ENCODE measurements around the gene SF3B5.
A peak's percentile ranks its signal among the peaks of the same experiment; 100 is the strongest.
"Not testable (repeated sequence)": the region's sequence is repeated elsewhere in the genome, so short reads cannot be mapped to it uniquely, and the experiment has no call there.

Gene SF3B5

GRCh38 chr6:144139817-144140216 lies 44.4 kb upstream of the SF3B5 start:
- no peak overlapping the region for H3K4me3 ChIP-seq (ENCODE audit: low read depth, low read length)
- TF ChIP-seq, protein P1, sequence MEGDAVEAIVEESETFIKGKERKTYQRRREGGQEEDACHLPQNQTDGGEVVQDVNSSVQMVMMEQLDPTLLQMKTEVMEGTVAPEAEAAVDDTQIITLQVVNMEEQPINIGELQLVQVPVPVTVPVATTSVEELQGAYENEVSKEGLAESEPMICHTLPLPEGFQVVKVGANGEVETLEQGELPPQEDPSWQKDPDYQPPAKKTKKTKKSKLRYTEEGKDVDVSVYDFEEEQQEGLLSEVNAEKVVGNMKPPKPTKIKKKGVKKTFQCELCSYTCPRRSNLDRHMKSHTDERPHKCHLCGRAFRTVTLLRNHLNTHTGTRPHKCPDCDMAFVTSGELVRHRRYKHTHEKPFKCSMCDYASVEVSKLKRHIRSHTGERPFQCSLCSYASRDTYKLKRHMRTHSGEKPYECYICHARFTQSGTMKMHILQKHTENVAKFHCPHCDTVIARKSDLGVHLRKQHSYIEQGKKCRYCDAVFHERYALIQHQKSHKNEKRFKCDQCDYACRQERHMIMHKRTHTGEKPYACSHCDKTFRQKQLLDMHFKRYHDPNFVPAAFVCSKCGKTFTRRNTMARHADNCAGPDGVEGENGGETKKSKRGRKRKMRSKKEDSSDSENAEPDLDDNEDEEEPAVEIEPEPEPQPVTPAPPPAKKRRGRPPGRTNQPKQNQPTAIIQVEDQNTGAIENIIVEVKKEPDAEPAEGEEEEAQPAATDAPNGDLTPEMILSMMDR (IDR thresholded peaks at IDR 0.05; ENCODE audit: insufficient read depth, low read depth, low read length, missing control alignments) = no peak
- DNase-seq (ENCODE audit: low read depth) = no peak

DNA sequence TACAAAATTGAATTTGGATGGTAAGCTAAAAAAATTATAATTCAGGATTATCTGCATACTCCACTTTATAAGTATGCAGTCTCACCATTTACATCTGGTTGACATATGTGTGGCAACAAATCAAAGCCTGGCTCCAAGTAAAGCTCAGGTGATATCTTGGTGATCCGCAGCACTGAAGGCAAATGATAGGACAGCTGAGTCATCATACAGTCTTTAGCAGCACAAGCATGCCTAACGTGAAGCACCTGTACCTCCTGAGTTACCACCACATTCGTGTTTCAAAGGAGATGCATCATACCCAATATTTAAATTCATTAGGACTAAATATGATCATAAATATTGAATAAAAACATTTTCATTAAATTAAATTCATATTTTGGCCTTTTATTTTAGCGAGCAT lies 43.2 kb upstream of the SF3B5 start:
- DNase-seq (ENCODE audit: low read depth) = no peak
- H3K4me3 ChIP-seq (ENCODE audit: low read depth, low read length) = no peak overlapping the region
- TF ChIP-seq, protein P1 (IDR thresholded peaks at IDR 0.05; ENCODE audit: insufficient read depth, low read depth, low read length, missing control alignments) = no peak

GRCh38 chr6:144134737-144135136 lies 39.4 kb upstream of the SF3B5 start:
- TF ChIP-seq, protein P1 (IDR thresholded peaks at IDR 0.05; ENCODE audit: insufficient read depth, low read depth, low read length, missing control alignments) = no peak
- no peak for DNase-seq (ENCODE audit: low read depth)
- H3K4me3 ChIP-seq (ENCODE audit: low read depth, low read length) = no peak overlapping the region

DNA sequence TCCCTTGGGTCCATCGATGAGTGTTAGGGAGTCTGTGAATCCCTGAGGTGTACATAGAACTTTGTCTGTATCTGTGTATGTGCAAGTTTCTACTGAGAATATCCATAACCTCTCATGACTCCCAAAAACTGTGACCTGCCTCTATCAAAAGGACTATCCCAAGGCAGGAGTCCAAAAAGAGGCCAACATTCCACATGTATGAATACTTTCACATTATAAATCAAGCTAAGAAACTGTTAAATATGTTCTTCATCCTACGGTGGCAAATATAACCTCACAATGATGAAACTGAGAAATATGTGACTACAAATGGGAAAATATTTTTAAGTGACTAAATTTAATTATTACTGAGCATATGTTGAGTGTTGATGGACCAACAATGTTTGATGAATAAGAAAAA lies 38.8 kb upstream of the SF3B5 start:
- TF ChIP-seq, protein P1 (IDR thresholded peaks at IDR 0.05; ENCODE audit: insufficient read depth, low read depth, low read length, missing control alignments) = no peak
- DNase-seq (ENCODE audit: low read depth) = no peak

DNA sequence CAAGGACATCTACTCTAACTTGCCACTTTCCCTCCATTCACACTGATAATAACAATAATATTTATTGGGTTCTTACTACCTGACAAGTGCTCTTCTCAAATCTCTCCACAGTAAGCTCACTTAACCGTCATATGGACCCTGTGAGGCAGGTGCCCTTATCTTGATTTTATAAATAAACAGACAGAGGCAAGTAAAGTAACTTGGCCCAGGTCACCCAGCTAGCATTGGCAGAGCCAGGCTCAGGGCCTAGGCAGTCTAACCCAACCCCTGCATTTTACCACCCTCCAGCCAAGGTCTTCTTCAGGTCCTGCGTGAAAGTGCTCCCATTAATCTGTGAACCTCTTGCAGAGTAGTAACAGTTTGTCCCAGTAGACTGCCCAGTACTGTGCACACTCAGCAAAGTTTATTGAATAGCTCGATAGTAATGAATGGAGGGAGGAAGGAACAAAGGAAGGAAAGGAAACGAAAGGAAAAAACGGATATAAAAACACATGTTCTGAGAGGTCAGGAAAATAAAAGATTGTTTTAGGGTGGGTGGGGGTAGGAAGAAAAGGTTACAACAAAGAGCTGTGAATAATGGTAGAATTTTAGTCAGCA lies 38.0 kb upstream of the SF3B5 start:
- DNase-seq (ENCODE audit: low read depth) = no peak
- H3K4me3 ChIP-seq (ENCODE audit: low read depth, low read length) = no peak overlapping the region
- TF ChIP-seq, protein P1 (IDR thresholded peaks at IDR 0.05; ENCODE audit: insufficient read depth, low read depth, low read length, missing control alignments) = no peak

More for the DNA sequence above, 38.8 kb upstream of the SF3B5 start:
- H3K4me3 ChIP-seq (ENCODE audit: low read depth, low read length) = no peak overlapping the region

DNA sequence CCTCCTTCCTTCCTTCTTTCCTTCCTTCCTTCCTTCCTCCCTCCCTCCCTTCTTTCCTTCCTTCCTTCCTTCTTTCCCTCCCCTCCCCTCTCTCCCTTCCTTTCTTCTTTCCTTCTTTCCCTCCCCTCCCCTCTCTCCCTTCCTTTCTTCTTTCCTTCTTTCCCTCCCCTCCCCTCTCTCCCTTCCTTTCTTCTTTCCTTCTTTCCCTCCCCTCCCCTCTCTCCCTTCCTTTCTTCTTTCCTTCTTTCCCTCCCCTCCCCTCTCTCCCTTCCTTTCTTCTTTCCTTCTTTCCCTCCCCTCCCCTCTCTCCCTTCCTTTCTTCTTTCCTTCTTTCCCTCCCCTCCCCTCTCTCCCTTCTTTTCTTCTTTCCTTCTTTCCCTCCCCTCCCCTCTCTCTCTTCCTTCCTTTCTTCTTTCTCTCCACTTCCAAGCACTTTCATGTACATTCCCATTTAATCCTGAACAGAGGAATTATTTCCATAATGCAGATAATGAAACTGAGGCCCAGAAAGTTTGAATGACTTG lies 36.9 kb upstream of the SF3B5 start:
- not testable (repeated sequence) for H3K4me3 ChIP-seq (ENCODE audit: low read depth, low read length); DNase-seq (ENCODE audit: low read depth)

DNA sequence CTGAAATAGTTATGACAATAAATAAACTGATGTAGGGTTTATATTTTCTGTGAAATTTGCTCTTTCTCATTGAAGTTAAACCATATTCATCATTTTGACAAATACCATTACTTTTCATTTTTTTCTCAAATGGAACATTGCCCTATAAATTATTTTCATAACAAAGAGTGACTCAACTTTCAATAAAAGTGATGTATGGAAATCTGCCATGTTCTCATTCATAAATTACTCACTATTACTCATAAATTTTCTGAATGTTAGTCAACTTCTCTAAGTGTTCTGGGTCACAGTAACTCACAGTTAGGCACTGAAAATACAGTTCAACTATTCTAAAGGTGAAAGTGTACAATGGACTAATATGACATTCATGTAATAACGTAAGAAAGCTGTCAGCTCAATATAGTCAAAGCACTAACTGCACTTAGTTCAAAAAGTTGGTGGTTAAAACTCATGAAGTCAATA lies 35.9 kb upstream of the SF3B5 start:
- DNase-seq (ENCODE audit: low read depth) = peak; percentile 33
- no peak overlapping the region for H3K4me3 ChIP-seq (ENCODE audit: low read depth, low read length)
- TF ChIP-seq, protein P1 (IDR thresholded peaks at IDR 0.05; ENCODE audit: insufficient read depth, low read depth, low read length, missing control alignments) = no peak

Data from GM12865 (cell line).